B cell (primary cell): Measurements from ENCODE around the gene FOXL2. TPM values are rescaled to one million over a fixed set of nuclear protein-coding genes. Genes with fewer than 3 reads are reported as not detected.

Experiments used
- ATAC-seq: fragments of 200-7000 bp; cut with Tn5 transposase; one replicate; pipeline ENCODE4 v1.10.0; 2021; ENCODE audit warnings: low read depth, mild to moderate bottlenecking, moderate number of reproducible peaks, moderate library complexity
- CTCF ChIA-PET: fragments of 350-600 bp; sonication (Branson Sonifier 250); formaldehyde crosslinking; loops from one replicate; lab custom pipeline; 2021; ENCODE audit warnings: antibody characterized with exemption, inconsistent platforms; lab: Charles Lee
- POLR2A ChIA-PET: fragments of 350-600 bp; sonication (Branson Sonifier 250); formaldehyde crosslinking; loops from one replicate; lab custom pipeline; 2021; ENCODE audit warnings: antibody characterized with exemption; lab: Charles Lee
- DNase-seq: peaks from one replicate; pipeline ENCODE4 v3.0.0; 2013
- H2AFZ ChIP-seq: 2 replicates; pipeline ENCODE4 v1.6.1; 2012; ENCODE audit warnings: mild to moderate bottlenecking, low read depth, low read length; ENCODE audit not compliant: insufficient read depth, poor library complexity, severe bottlenecking
- H3K27ac ChIP-seq, 2 donors: 1 replicate in 1 of 2; 2 replicates in 1 of 2; pipeline ENCODE4 v1.5.1; 2012 to 2013; ENCODE audit warnings: low read length in 2 of 2, mild to moderate bottlenecking in 2 of 2, moderate library complexity in 1 of 2
- H3K27me3 ChIP-seq, 4 experiments: fragments of 200-600 bp in 1 of 4; sonication (generic) in 1 of 4; replicated peaks in 1 of 4; 1 replicate in 2 of 4; 2 replicates in 2 of 4; pipeline versions ENCODE4 v1.6.1 to v1.7.0; 2013 to 2016; ENCODE audit warnings: low read length in 3 of 4, mild to moderate bottlenecking in 2 of 4, mixed read lengths in 1 of 4, moderate library complexity in 1 of 4; ENCODE audit not compliant: insufficient read depth in 4 of 4, control insufficient read depth in 3 of 4; ENCODE audit errors: control extremely low read depth in 1 of 4
- H3K36me3 ChIP-seq, 2 experiments: replicated peaks in 1 of 2; 1 replicate in 1 of 2; 2 replicates in 1 of 2; pipeline versions ENCODE4 v1.6.1 to v1.7.1; 2013; ENCODE audit warnings: low read length in 1 of 2; ENCODE audit not compliant: insufficient read depth in 2 of 2, control insufficient read depth in 1 of 2; ENCODE audit errors: control extremely low read depth in 1 of 2, extremely low read depth in 1 of 2
- H3K4me1 ChIP-seq, 2 donors: fragments of 200-600 bp in 1 of 2; sonication (generic) in 1 of 2; 1 replicate in 1 of 2; 2 replicates in 1 of 2; pipeline versions ENCODE4 v1.5.1 to v1.6.1; 2013 to 2017; ENCODE audit warnings: low read length in 2 of 2; ENCODE audit not compliant: control insufficient read depth in 2 of 2, insufficient read depth in 2 of 2
- H3K4me2 ChIP-seq: replicated peaks from 2 replicates; pipeline ENCODE3; 2012; ENCODE audit warnings: mild to moderate bottlenecking, low read depth, low read length; ENCODE audit not compliant: poor library complexity, severe bottlenecking
- H3K4me3 ChIP-seq, 5 experiments: fragments of 200-600 bp in 1 of 5; sonication (generic) in 1 of 5; 1 replicate in 3 of 5; 2 replicates in 2 of 5; pipeline versions ENCODE4 v1.5.1 to v1.7.0; 2011 to 2016; ENCODE audit warnings: low read length in 4 of 5, mild to moderate bottlenecking in 4 of 5, low read depth in 2 of 5, control low read depth in 1 of 5, moderate library complexity in 1 of 5; ENCODE audit not compliant: insufficient read depth in 1 of 5; ENCODE audit errors: control extremely low read depth in 1 of 5, extremely low read depth in 1 of 5
- H3K79me2 ChIP-seq: fragments of 200-600 bp; sonication (generic); one replicate; pipeline ENCODE4 v1.6.0; 2016; ENCODE audit warnings: low read length; ENCODE audit not compliant: control insufficient read depth, insufficient read depth
- H3K9ac ChIP-seq: fragments of 200-600 bp; sonication (generic); 2 replicates; pipeline ENCODE4 v1.6.1; 2017; ENCODE audit warnings: mild to moderate bottlenecking, low read length, moderate library complexity
- H3K9me3 ChIP-seq, 3 donors: one replicate each; pipeline versions ENCODE4 v1.6.1 to v1.7.1; 2013; ENCODE audit warnings: low read length in 2 of 3; ENCODE audit not compliant: control insufficient read depth in 2 of 3, insufficient read depth in 1 of 3; ENCODE audit errors: control extremely low read depth in 1 of 3
- H4K20me1 ChIP-seq: 2 replicates; pipeline ENCODE4 v1.6.0; 2012; ENCODE audit warnings: mild to moderate bottlenecking, low read length; ENCODE audit not compliant: insufficient read depth, control insufficient read depth, poor library complexity, severe bottlenecking
- H3K27ac Mint-ChIP-seq: one replicate; pipeline ENCODE4 v1.8.0; 2021; ENCODE audit warnings: mixed read lengths
- H3K27me3 Mint-ChIP-seq: one replicate; pipeline ENCODE4 v1.8.0; 2021; ENCODE audit warnings: mixed read lengths
- H3K4me1 Mint-ChIP-seq: one replicate; pipeline ENCODE4 v1.8.0; 2021; ENCODE audit warnings: mixed read lengths
- H3K4me3 Mint-ChIP-seq: one replicate; pipeline ENCODE4 v1.8.0; 2021; ENCODE audit warnings: mixed read lengths
- H3K9me3 Mint-ChIP-seq: one replicate; pipeline ENCODE4 v1.8.0; 2022; ENCODE audit warnings: mixed read lengths; ENCODE audit not compliant: insufficient read depth
- CTCF ChIP-seq: fragments of 200-600 bp; IDR thresholded peaks from one replicate; pipeline ENCODE4 v1.8.0; 2022; ENCODE audit warnings: antibody characterized with exemption, mild to moderate bottlenecking
- EZH2 ChIP-seq: IDR thresholded peaks from 2 replicates; pipeline ENCODE4 v1.6.1; 2012; ENCODE audit warnings: borderline replicate concordance, low read depth, mild to moderate bottlenecking, moderate library complexity, low read length; ENCODE audit not compliant: insufficient read depth, poor library complexity, severe bottlenecking
- WGBS: methylation state at CpG from one replicate; pipeline ENCODE4 v1.1.5; 2013; ENCODE audit warnings: missing lambda C conversion rate; ENCODE audit not compliant: insufficient coverage; 5-methylcytosine and 5-hydroxymethylcytosine counted together
- intact Hi-C: fragments of 100-400 bp; cut with micrococcal nuclease; formaldehyde crosslinking; loops from one replicate; pipeline ENCODE4 v1.10.0; 2022
- polyA plus RNA-seq: library from polyadenylated mRNA; depleted of rRNA; stranded (reverse); fragments of >200 nt; gene quantifications from 2 replicates; pipeline ENCODE4 v1.2.3, GENCODE V29; 2012
- total RNA-seq, 2 donors: library from RNA; stranded (reverse); fragments of 120-200 nt in 1 of 2; gene quantifications; 1 replicate in 1 of 2; 2 replicates in 1 of 2; pipeline versions ENCODE4 v1.2.3 to v1.2.4, GENCODE V29; 2013 to 2022

The FOXL2 gene
- total and polyA plus RNA-seq, 2 donors (not counting 1 experiment from before 2014, with no cell fraction given), result not detected

- H3K4me3 Mint-ChIP-seq, result no peak overlapping the region
- Histone ChIP-seq H3K9me3 (peaks cover 4 to 25% (median 9%) of the 10 kb centered on the region in 3 donors), H3K4me2 (no peak overlapping the region), H4K20me1 (no peaks in the 10 kb centered on the region), H3K79me2 (no peaks in the 10 kb centered on the region), H3K36me3 (no peaks in the 10 kb centered on the region), H2AFZ (no peak overlapping the region), H3K4me3 (no peak overlapping the region), H3K27ac (no peak overlapping the region), H3K4me1 (peaks cover 7 to 12% of the 10 kb centered on the region in 2 donors), H3K27me3 (peaks cover 0 to 30% (median 24%) of the 10 kb centered on the region in 4 experiments), H3K9ac (no peak overlapping the region)
- H3K27ac Mint-ChIP-seq, result no peak overlapping the region
- intact Hi-C loops, result no loop called here
- TF ChIP-seq EZH2, result no peak
- no peak for TF ChIP-seq CTCF
- peaks cover 11% of the 10 kb centered on the region for H3K4me1 Mint-ChIP-seq
- ChIA-PET POLR2A (no interaction called here), CTCF (interaction anchor here (0.7 kb wide), 1 partner anchor 564 kb away, joined by 3 read pairs; no protein-coding TSS in a partner anchor)
- peaks cover 5% of the 10 kb centered on the region for H3K9me3 Mint-ChIP-seq
- DNase-seq (no peak), ATAC-seq (no peak)
- peaks cover 44% of the 10 kb centered on the region for H3K27me3 Mint-ChIP-seq
Observed at GRCh38 chr3:138964923-138965322, 18.0 kb upstream of the FOXL2 start.

- H3K27ac Mint-ChIP-seq, result no peak overlapping the region
- Histone ChIP-seq H3K4me3 (no peak overlapping the region), H3K9ac (no peak overlapping the region), H3K4me1 (peaks cover 7 to 12% of the 10 kb centered on the region in 2 donors), H3K27ac (no peak overlapping the region), H3K4me2 (no peak overlapping the region), H3K79me2 (no peaks in the 10 kb centered on the region), H2AFZ (no peak overlapping the region), H4K20me1 (no peaks in the 10 kb centered on the region), H3K27me3 (peaks cover 0 to 35% (median 24%) of the 10 kb centered on the region in 4 experiments), H3K36me3 (no peaks in the 10 kb centered on the region), H3K9me3 (peaks cover 4 to 25% (median 9%) of the 10 kb centered on the region in 3 donors)
- H3K4me3 Mint-ChIP-seq, result no peak overlapping the region
- H3K9me3 Mint-ChIP-seq, result peaks cover 5% of the 10 kb centered on the region
- no CpG with 5 or more reads among the region's 2 CpGs for WGBS
- ATAC-seq, result no peak
- TF ChIP-seq EZH2 (no peak), CTCF (no peak)
- no peak for DNase-seq
- ChIA-PET CTCF (interaction anchor here (0.7 kb wide), 1 partner anchor 563 kb away, joined by 3 read pairs; no protein-coding TSS in a partner anchor), POLR2A (no interaction called here)
- peaks cover 11% of the 10 kb centered on the region for H3K4me1 Mint-ChIP-seq
- peaks cover 46% of the 10 kb centered on the region for H3K27me3 Mint-ChIP-seq
- intact Hi-C loops, result no loop called here
Observed at GRCh38 chr3:138964264-138964663, 17.3 kb upstream of the FOXL2 start.
